Keratinocyte (primary cell): ENCODE measurements around the gene PNMA6E. TPM values are rescaled to one million over a fixed set of nuclear protein-coding genes. Genes with fewer than 3 reads are reported as not detected.

Experiments
- DNase-seq: peaks from one replicate; pipeline ENCODE4 v3.0.0-alpha.2; 2011; ENCODE audit warnings: low read depth, missing footprints, low spot score
- FAIRE-seq: peaks from 2 replicates; lab custom pipeline; 2011; peaks lifted over from hg19 to GRCh38; lab: Jason Lieb, UNC
- H2AFZ ChIP-seq: 2 replicates; pipeline ENCODE4 v1.6.0; 2012; ENCODE audit warnings: low read length, control low read depth, inconsistent platforms; ENCODE audit not compliant: control insufficient read depth
- H3K27ac ChIP-seq: 2 replicates; pipeline ENCODE4 v1.5.1; 2011; ENCODE audit warnings: low read length; ENCODE audit not compliant: control insufficient read depth, insufficient read depth
- H3K27me3 ChIP-seq: 3 replicates; pipeline ENCODE4 v1.6.0; 2011; ENCODE audit warnings: low read length; ENCODE audit not compliant: control insufficient read depth, insufficient read depth; ENCODE audit errors: extremely low read depth
- H3K36me3 ChIP-seq, 2 experiments: 2 replicates in 1 of 2; 3 replicates in 1 of 2; pipeline ENCODE4 v1.5.1; 2011; ENCODE audit warnings: low read length in 2 of 2, mild to moderate bottlenecking in 1 of 2; ENCODE audit not compliant: control insufficient read depth in 2 of 2, insufficient read depth in 2 of 2; ENCODE audit errors: extremely low read depth in 1 of 2
- H3K4me1 ChIP-seq: 3 replicates; pipeline ENCODE4 v1.5.1; 2011; ENCODE audit warnings: low read length; ENCODE audit not compliant: control insufficient read depth, insufficient read depth; ENCODE audit errors: extremely low read depth
- H3K4me2 ChIP-seq: 3 replicates; pipeline ENCODE4 v1.6.0; 2011; ENCODE audit warnings: low read depth, low read length; ENCODE audit not compliant: control insufficient read depth, insufficient read depth; ENCODE audit errors: extremely low read depth
- H3K4me3 ChIP-seq, 3 experiments: fragments of 200-600 bp in 1 of 3; sonication (generic) in 1 of 3; 2 replicates in 2 of 3; 3 replicates in 1 of 3; pipeline ENCODE4 v1.5.1; 2011 to 2016; ENCODE audit warnings: low read length in 3 of 3, mild to moderate bottlenecking in 3 of 3, control low read depth in 2 of 3, inconsistent platforms in 1 of 3, low read depth in 1 of 3, mixed read lengths in 1 of 3, mixed run types in 1 of 3, moderate library complexity in 1 of 3; ENCODE audit not compliant: control insufficient read depth in 2 of 3, insufficient read depth in 2 of 3; ENCODE audit errors: extremely low read depth in 1 of 3
- H3K79me2 ChIP-seq: 2 replicates; pipeline ENCODE4 v1.6.0; 2012; ENCODE audit warnings: low read length; ENCODE audit not compliant: control insufficient read depth, insufficient read depth
- H3K9ac ChIP-seq: 3 replicates; pipeline ENCODE4 v1.6.0; 2011; ENCODE audit warnings: low read length; ENCODE audit not compliant: control insufficient read depth, insufficient read depth; ENCODE audit errors: extremely low read depth
- H3K9me1 ChIP-seq: 3 replicates; pipeline ENCODE4 v1.6.0; 2011; ENCODE audit warnings: low read length; ENCODE audit not compliant: control insufficient read depth, insufficient read depth; ENCODE audit errors: extremely low read depth
- H3K9me3 ChIP-seq: 2 replicates; pipeline ENCODE4 v1.5.1; 2012; ENCODE audit warnings: low read depth, low read length; ENCODE audit not compliant: control insufficient read depth
- H4K20me1 ChIP-seq: 3 replicates; pipeline ENCODE4 v1.6.0; 2011; ENCODE audit warnings: low read length; ENCODE audit not compliant: control insufficient read depth, insufficient read depth; ENCODE audit errors: extremely low read depth
- EZH2 ChIP-seq: IDR thresholded peaks from one replicate; pipeline ENCODE4 v1.6.1; 2012; ENCODE audit warnings: inconsistent platforms, mild to moderate bottlenecking, low read length, moderate library complexity
- dilution Hi-C: fragments of 300-500 bp; cut with MboI; formaldehyde crosslinking; loops from one replicate; pipeline ENCODE4 v1.7.0; 2020; ENCODE audit warnings: low sequenced_read_pairs; ENCODE audit not compliant: extremely low pct_ligation_motif_present
- polyA plus RNA-seq, 5 experiments: library from polyadenylated mRNA; depleted of rRNA in 3 of 5; stranded (reverse) in 3 of 5; stranded (forward) in 1 of 5; unstranded in 1 of 5; fragments of >200 nt; gene quantifications; 1 replicate in 1 of 5; 2 replicates in 3 of 5; 3 replicates in 1 of 5; pipeline versions ENCODE4 v1.2.1 to v1.2.3, GENCODE V29; 2011 to 2012; ENCODE audit warnings: missing spikeins in 2 of 5, low read depth in 1 of 5, low replicate concordance in 1 of 5
- TF ChIP-seq, protein P1 (sequence below), 3 experiments: IDR thresholded peaks in 1 of 3; conservative IDR thresholded peaks in 1 of 3; optimal IDR thresholded peaks in 1 of 3; 2 replicates in 2 of 3; 3 replicates in 1 of 3; pipeline versions ENCODE3 to v1.5.1; 2011; ENCODE audit warnings: low read length in 3 of 3, mild to moderate bottlenecking in 3 of 3, moderate library complexity in 2 of 3, control low read depth in 1 of 3, inconsistent platforms in 1 of 3; ENCODE audit not compliant: insufficient read depth in 2 of 3; ENCODE audit errors: extremely low read depth in 1 of 3

PNMA6E gene
- polyA plus RNA-seq, 1 donor (not counting 4 experiments of a cell fraction or from before 2014, with no cell fraction given), result not detected

DNA sequence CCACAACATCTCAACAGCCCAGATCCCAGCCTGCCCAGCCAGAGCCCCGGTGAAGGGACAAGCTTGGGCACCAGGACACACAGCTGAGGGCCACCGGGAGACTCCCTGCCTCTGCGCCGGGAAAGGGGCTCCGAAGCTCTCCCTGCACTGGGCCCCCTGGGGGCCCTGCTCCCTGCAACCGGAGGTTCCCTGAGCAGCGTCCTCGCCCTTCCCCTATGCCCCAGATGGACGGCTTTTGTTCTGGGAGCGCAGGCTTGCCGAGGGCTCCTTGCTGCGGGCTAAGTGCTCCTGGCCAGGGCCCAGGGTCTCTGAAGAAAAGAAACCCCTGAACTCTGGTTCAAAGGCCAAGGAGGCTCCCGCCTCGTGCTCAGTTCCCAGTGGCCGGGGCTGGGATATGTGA is 9.2 kb upstream of the PNMA6E start:
- DNase-seq, result no peak
- Histone ChIP-seq H3K9me3 (no peaks in the 10 kb centered on the region), H3K79me2 (no peaks in the 10 kb centered on the region), H4K20me1 (no peaks in the 10 kb centered on the region), H3K36me3 (no peaks in the 10 kb centered on the region), H3K9ac (no peak overlapping the region), H2AFZ (no peak overlapping the region), H3K27ac (no peak overlapping the region), H3K27me3 (no peaks in the 10 kb centered on the region), H3K4me2 (no peak overlapping the region), H3K4me1 (peaks cover 5% of the 10 kb centered on the region), H3K4me3 (no peak overlapping the region), H3K9me1 (no peaks in the 10 kb centered on the region)
- dilution Hi-C loops, result no loop called here
- no peak for FAIRE-seq
- TF ChIP-seq, protein P1, sequence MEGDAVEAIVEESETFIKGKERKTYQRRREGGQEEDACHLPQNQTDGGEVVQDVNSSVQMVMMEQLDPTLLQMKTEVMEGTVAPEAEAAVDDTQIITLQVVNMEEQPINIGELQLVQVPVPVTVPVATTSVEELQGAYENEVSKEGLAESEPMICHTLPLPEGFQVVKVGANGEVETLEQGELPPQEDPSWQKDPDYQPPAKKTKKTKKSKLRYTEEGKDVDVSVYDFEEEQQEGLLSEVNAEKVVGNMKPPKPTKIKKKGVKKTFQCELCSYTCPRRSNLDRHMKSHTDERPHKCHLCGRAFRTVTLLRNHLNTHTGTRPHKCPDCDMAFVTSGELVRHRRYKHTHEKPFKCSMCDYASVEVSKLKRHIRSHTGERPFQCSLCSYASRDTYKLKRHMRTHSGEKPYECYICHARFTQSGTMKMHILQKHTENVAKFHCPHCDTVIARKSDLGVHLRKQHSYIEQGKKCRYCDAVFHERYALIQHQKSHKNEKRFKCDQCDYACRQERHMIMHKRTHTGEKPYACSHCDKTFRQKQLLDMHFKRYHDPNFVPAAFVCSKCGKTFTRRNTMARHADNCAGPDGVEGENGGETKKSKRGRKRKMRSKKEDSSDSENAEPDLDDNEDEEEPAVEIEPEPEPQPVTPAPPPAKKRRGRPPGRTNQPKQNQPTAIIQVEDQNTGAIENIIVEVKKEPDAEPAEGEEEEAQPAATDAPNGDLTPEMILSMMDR (optimal IDR thresholded peaks at IDR 0.05 in 1 of 3, IDR thresholded peaks at IDR 0.05 in 1 of 3, conservative IDR thresholded peaks at IDR 0.05 in 1 of 3; ENCODE audit: extremely low read depth in 1 of 3, insufficient read depth in 2 of 3, low read length in 3 of 3), result no peak
- no peak for TF ChIP-seq EZH2

DNA sequence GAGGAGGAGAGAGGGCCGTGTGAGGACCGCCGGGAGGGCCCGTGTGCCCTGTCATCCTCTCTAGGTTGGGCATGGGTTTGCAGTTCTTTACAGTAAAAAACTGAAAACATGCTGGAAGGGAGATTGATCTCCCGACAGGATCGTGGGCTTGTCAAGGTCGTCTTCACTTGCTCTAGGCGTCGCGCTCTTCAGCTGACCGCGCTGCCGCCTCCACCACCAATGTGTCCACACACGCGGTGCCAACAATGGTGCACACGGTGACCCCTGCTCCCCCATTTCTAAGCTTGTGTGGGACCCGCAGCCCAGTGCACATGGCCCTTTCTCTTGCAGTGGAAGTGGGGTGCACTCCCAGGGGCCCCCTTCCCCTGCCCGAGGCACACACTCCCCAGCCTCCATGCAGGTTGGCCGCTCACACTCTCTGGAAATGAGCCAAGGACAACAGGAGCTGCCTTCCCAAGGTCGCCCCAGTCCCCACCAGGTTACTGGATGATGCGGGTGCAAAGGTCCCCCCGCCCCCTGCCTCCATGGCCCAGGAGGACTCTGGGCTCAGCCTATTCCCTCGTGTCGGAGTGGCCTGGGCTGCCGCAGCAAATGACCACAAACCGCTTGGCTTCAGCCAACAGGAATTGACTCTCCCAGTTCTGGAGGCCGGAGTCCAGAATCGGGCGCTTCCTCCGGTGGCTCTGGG is 8.4 kb upstream of the PNMA6E start:
- dilution Hi-C loops, result no loop called here
- Histone ChIP-seq H4K20me1 (no peaks in the 10 kb centered on the region), H3K27ac (no peak overlapping the region), H3K4me3 (no peak overlapping the region), H3K79me2 (no peaks in the 10 kb centered on the region), H3K27me3 (no peaks in the 10 kb centered on the region), H3K9me1 (no peaks in the 10 kb centered on the region), H3K4me2 (no peak overlapping the region), H2AFZ (no peak overlapping the region), H3K4me1 (peaks cover 5% of the 10 kb centered on the region), H3K36me3 (no peaks in the 10 kb centered on the region), H3K9ac (no peak overlapping the region), H3K9me3 (no peaks in the 10 kb centered on the region)
- FAIRE-seq (no peak), DNase-seq (no peak)
- TF ChIP-seq EZH2, result no peak
- TF ChIP-seq, protein P1 (optimal IDR thresholded peaks at IDR 0.05 in 1 of 3, IDR thresholded peaks at IDR 0.05 in 1 of 3, conservative IDR thresholded peaks at IDR 0.05 in 1 of 3; ENCODE audit: extremely low read depth in 1 of 3, insufficient read depth in 2 of 3, low read length in 3 of 3), result no peak
